Measurements from ENCODE around the gene HSPA5. TPM values are rescaled to one million over a fixed set of nuclear protein-coding genes. Genes with fewer than 3 reads are reported as not detected.

Gene HSPA5
- total RNA-seq, 1 experiment from 2014 or later = 438 TPM

GRCh38 chr9:125254231-125254630, 13.1 kb upstream of the HSPA5 start:
- no TSS peak for BruUV-seq (replicated peaks)

More at GRCh38 chr9:125254231-125254630, 13.1 kb upstream of the HSPA5 start:
- POLR2A ChIA-PET = interaction anchor here (0.6 to 6.3 kb wide), 3 partner anchors 11 to 109 kb away, joined by 3 to 54 read pairs (median 3); partner anchors contain the start of gene HSPA5
- CTCF ChIA-PET = interaction anchor here (3.1 kb wide), 1 partner anchor 108 kb away, joined by 28 read pairs; no protein-coding TSS in a partner anchor
- Histone ChIP-seq H3K36me3 (ENCODE audit: control insufficient read depth in 1 of 2, insufficient read depth in 2 of 2, low read length in 2 of 2) (no peaks in the 10 kb centered on the region), H3K27ac (ENCODE audit: low read depth, low read length) (no peak overlapping the region), H3K4me3 (replicated peaks in 1 of 2; ENCODE audit: low read depth in 1 of 2, low read length in 2 of 2) (no peak overlapping the region), H2AFZ (ENCODE audit: low read depth, low read length, poor library complexity, severe bottlenecking) (no peak overlapping the region), H3K9me3 (ENCODE audit: control insufficient read depth in 1 of 2, insufficient read depth in 1 of 2, low read depth in 1 of 2, low read length in 2 of 2) (no peaks in the 10 kb centered on the region), H3K4me2 (ENCODE audit: low read length) (no peak overlapping the region), H3K4me1 (ENCODE audit: control insufficient read depth in 1 of 2, insufficient read depth in 2 of 2, low read length in 2 of 2) (no peaks in the 10 kb centered on the region), H3K79me2 (ENCODE audit: insufficient read depth, low read length) (no peaks in the 10 kb centered on the region), H4K20me1 (ENCODE audit: insufficient read depth) (no peaks in the 10 kb centered on the region), H3K9ac (ENCODE audit: low read length) (no peak overlapping the region), H3K9me2 (ENCODE audit: insufficient read depth) (no peaks in the 10 kb centered on the region), H3K27me3 (ENCODE audit: insufficient read depth, low read length) (no peaks in the 10 kb centered on the region)
- intact Hi-C loops (cut with micrococcal nuclease) = no loop called here
- ATAC-seq (no peak), DNase-seq (ENCODE audit: low read depth, low spot score) (no peak)
- no peak for TF ChIP-seq ZFX (IDR thresholded peaks at IDR 0.05)
- no peak for TF ChIP-seq EZH2phosphoT487 (IDR thresholded peaks at IDR 0.05; ENCODE audit: borderline replicate concordance)
- TF ChIP-seq ZBTB33 (IDR thresholded peaks at IDR 0.05; ENCODE audit: extremely low read depth, insufficient replicate concordance, low read length) = no peak
- TF ChIP-seq YY1 (IDR thresholded peaks at IDR 0.05; ENCODE audit: extremely low read depth, insufficient replicate concordance, low read depth, low read length) = no peak
- no peak for TF ChIP-seq TCF7L2 (IDR thresholded peaks at IDR 0.05; ENCODE audit: borderline replicate concordance, extremely low read depth, insufficient read depth, insufficient read length)
- no peak for TF ChIP-seq CEBPB (IDR thresholded peaks at IDR 0.05; ENCODE audit: low read depth)
- TF ChIP-seq EZH2 (IDR thresholded peaks at IDR 0.05) = no peak
- no peak for TF ChIP-seq POLR2AphosphoS5 (IDR thresholded peaks at IDR 0.05; ENCODE audit: low read depth, low read length)
- no peak for TF ChIP-seq EGR1 (IDR thresholded peaks at IDR 0.05; ENCODE audit: low read depth)
- TF ChIP-seq FOSL1 (IDR thresholded peaks at IDR 0.05; ENCODE audit: low read depth) = no peak
- no peak for TF ChIP-seq SP1 (IDR thresholded peaks at IDR 0.05; ENCODE audit: low read depth)
- TF ChIP-seq RAD21 (IDR thresholded peaks at IDR 0.05; ENCODE audit: low read depth) = no peak
- no peak for TF ChIP-seq SIN3A (IDR thresholded peaks at IDR 0.05; ENCODE audit: low read depth)
- TF ChIP-seq SRF (IDR thresholded peaks at IDR 0.05; ENCODE audit: low read depth) = no peak
- TF ChIP-seq MAX (IDR thresholded peaks at IDR 0.05) = no peak
- TF ChIP-seq CBX3 (IDR thresholded peaks at IDR 0.05; ENCODE audit: low read depth) = no peak
- TF ChIP-seq, protein P1, sequence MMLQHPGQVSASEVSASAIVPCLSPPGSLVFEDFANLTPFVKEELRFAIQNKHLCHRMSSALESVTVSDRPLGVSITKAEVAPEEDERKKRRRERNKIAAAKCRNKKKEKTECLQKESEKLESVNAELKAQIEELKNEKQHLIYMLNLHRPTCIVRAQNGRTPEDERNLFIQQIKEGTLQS (IDR thresholded peaks at IDR 0.05) = no peak
- TF ChIP-seq ZNF274 (IDR thresholded peaks at IDR 0.05; ENCODE audit: low read depth, low read length) = no peak
- TF ChIP-seq JUND (IDR thresholded peaks at IDR 0.05) = no peak
- RAD21 ChIA-PET (ENCODE audit: low non-redundant PET in 1 of 2, low total read pairs in 2 of 2, uncharacterized antibody in 2 of 2, unreplicated experiment in 2 of 2) = no interaction called here
